ENCODE measurements around the gene TPRN. TPM values are rescaled to one million over a fixed set of nuclear protein-coding genes. Genes with fewer than 3 reads are reported as not detected.

The TPRN gene
- total and polyA plus RNA-seq, 9 donors = 4.6 to 14.6 (median 10.2) TPM

- Histone ChIP-seq H3K9me3 (replicated peaks; ENCODE audit: control insufficient read depth, low read depth, low read length) (no peaks in the 10 kb centered on the region), H3K36me3 (ENCODE audit: control insufficient read depth, insufficient read depth, low read length) (peaks cover 33% of the 10 kb centered on the region), H3K4me3 (ENCODE audit: low read length) (no peak overlapping the region), H3K27me3 (ENCODE audit: control insufficient read depth, insufficient read depth, low read length) (no peaks in the 10 kb centered on the region), H3K27ac (ENCODE audit: low read length) (no peak overlapping the region), H3K4me1 (ENCODE audit: control insufficient read depth, insufficient read depth, low read length) (peaks cover 54% of the 10 kb centered on the region)
- 62% methylated on average over 16 of the region's 16 CpGs for WGBS (ENCODE audit: insufficient coverage)
- no peak for DNase-seq
Measured at GRCh38 chr9:137194388-137194787, 6.2 kb downstream of the TPRN start.

- H3K27ac ChIP-seq (ENCODE audit: low read length) = no peak overlapping the region
- peaks cover 52% of the 10 kb centered on the region for H3K4me1 ChIP-seq (ENCODE audit: control insufficient read depth, insufficient read depth, low read length)
- 74% methylated on average over 11 of the region's 14 CpGs for WGBS (ENCODE audit: insufficient coverage)
Measured at GRCh38 chr9:137193771-137194170, 6.8 kb downstream of the TPRN start.

GRCh38 chr9:137192859-137193258 lies 7.7 kb downstream of the TPRN start:
- no peak overlapping the region for H3K27ac ChIP-seq (ENCODE audit: low read length)

More at GRCh38 chr9:137193771-137194170, 6.8 kb downstream of the TPRN start:
- no peaks in the 10 kb centered on the region for H3K9me3 ChIP-seq (replicated peaks; ENCODE audit: control insufficient read depth, low read depth, low read length)
- H3K36me3 ChIP-seq (ENCODE audit: control insufficient read depth, insufficient read depth, low read length) = peaks cover 33% of the 10 kb centered on the region
- no peak for DNase-seq
- H3K27me3 ChIP-seq (ENCODE audit: control insufficient read depth, insufficient read depth, low read length) = no peaks in the 10 kb centered on the region
- no peak overlapping the region for H3K4me3 ChIP-seq (ENCODE audit: low read length)

GRCh38 chr9:137192448-137192780 lies 8.1 kb downstream of the TPRN start:
- DNase-seq = no peak
- Histone ChIP-seq H3K4me3 (ENCODE audit: low read length) (no peak overlapping the region), H3K9me3 (replicated peaks; ENCODE audit: control insufficient read depth, low read depth, low read length) (no peaks in the 10 kb centered on the region), H3K27me3 (ENCODE audit: control insufficient read depth, insufficient read depth, low read length) (no peaks in the 10 kb centered on the region), H3K36me3 (ENCODE audit: control insufficient read depth, insufficient read depth, low read length) (peaks cover 33% of the 10 kb centered on the region), H3K4me1 (ENCODE audit: control insufficient read depth, insufficient read depth, low read length) (peaks cover 46% of the 10 kb centered on the region), H3K27ac (ENCODE audit: low read length) (no peak overlapping the region)
- WGBS (ENCODE audit: insufficient coverage) = 83% methylated on average over 6 of the region's 10 CpGs

More at GRCh38 chr9:137192859-137193258, 7.7 kb downstream of the TPRN start:
- Histone ChIP-seq H3K27me3 (ENCODE audit: control insufficient read depth, insufficient read depth, low read length) (no peaks in the 10 kb centered on the region), H3K4me3 (ENCODE audit: low read length) (no peak overlapping the region), H3K9me3 (replicated peaks; ENCODE audit: control insufficient read depth, low read depth, low read length) (no peaks in the 10 kb centered on the region), H3K4me1 (ENCODE audit: control insufficient read depth, insufficient read depth, low read length) (peaks cover 46% of the 10 kb centered on the region), H3K36me3 (ENCODE audit: control insufficient read depth, insufficient read depth, low read length) (peaks cover 33% of the 10 kb centered on the region)
- DNase-seq = no peak
- no CpG with 5 or more reads among the region's 2 CpGs for WGBS (ENCODE audit: insufficient coverage)

GRCh38 chr9:137191691-137192447 lies 8.7 kb downstream of the TPRN start:
- DNase-seq = no peak
- Histone ChIP-seq H3K4me3 (ENCODE audit: low read length) (no peak overlapping the region), H3K4me1 (ENCODE audit: control insufficient read depth, insufficient read depth, low read length) (peaks cover 49% of the 10 kb centered on the region), H3K9me3 (replicated peaks; ENCODE audit: control insufficient read depth, low read depth, low read length) (no peaks in the 10 kb centered on the region), H3K27me3 (ENCODE audit: control insufficient read depth, insufficient read depth, low read length) (no peaks in the 10 kb centered on the region), H3K36me3 (ENCODE audit: control insufficient read depth, insufficient read depth, low read length) (peaks cover 37% of the 10 kb centered on the region), H3K27ac (ENCODE audit: low read length) (no peak overlapping the region)
- 71% methylated on average over 10 of the region's 22 CpGs for WGBS (ENCODE audit: insufficient coverage)

- Histone ChIP-seq H3K4me1 (ENCODE audit: control insufficient read depth, insufficient read depth, low read length) (peaks cover 55% of the 10 kb centered on the region), H3K9me3 (replicated peaks; ENCODE audit: control insufficient read depth, low read depth, low read length) (no peaks in the 10 kb centered on the region), H3K36me3 (ENCODE audit: control insufficient read depth, insufficient read depth, low read length) (peaks cover 42% of the 10 kb centered on the region), H3K27ac (ENCODE audit: low read length) (no peak overlapping the region), H3K27me3 (ENCODE audit: control insufficient read depth, insufficient read depth, low read length) (no peaks in the 10 kb centered on the region), H3K4me3 (ENCODE audit: low read length) (no peak overlapping the region)
- 61% methylated on average over 3 of the region's 3 CpGs for WGBS (ENCODE audit: insufficient coverage)
- no peak for DNase-seq
Measured at GRCh38 chr9:137191245-137191644, 9.3 kb downstream of the TPRN start.

- Histone ChIP-seq H3K4me1 (ENCODE audit: control insufficient read depth, insufficient read depth, low read length) (peaks cover 56% of the 10 kb centered on the region), H3K27ac (ENCODE audit: low read length) (peak overlapping the region; percentile 85), H3K27me3 (ENCODE audit: control insufficient read depth, insufficient read depth, low read length) (no peaks in the 10 kb centered on the region), H3K9me3 (replicated peaks; ENCODE audit: control insufficient read depth, low read depth, low read length) (no peaks in the 10 kb centered on the region), H3K36me3 (ENCODE audit: control insufficient read depth, insufficient read depth, low read length) (peaks cover 50% of the 10 kb centered on the region), H3K4me3 (ENCODE audit: low read length) (no peak overlapping the region)
- no peak for DNase-seq
- WGBS (ENCODE audit: insufficient coverage) = 56% methylated on average over 7 of the region's 9 CpGs
Measured at GRCh38 chr9:137190315-137190856, 10.2 kb downstream of the TPRN start.

- Histone ChIP-seq H3K9me3 (replicated peaks; ENCODE audit: control insufficient read depth, low read depth, low read length) (no peaks in the 10 kb centered on the region), H3K4me1 (ENCODE audit: control insufficient read depth, insufficient read depth, low read length) (peaks cover 52% of the 10 kb centered on the region), H3K36me3 (ENCODE audit: control insufficient read depth, insufficient read depth, low read length) (peaks cover 58% of the 10 kb centered on the region), H3K27me3 (ENCODE audit: control insufficient read depth, insufficient read depth, low read length) (no peaks in the 10 kb centered on the region), H3K4me3 (ENCODE audit: low read length) (peak overlapping the region; percentile 99), H3K27ac (ENCODE audit: low read length) (peak overlapping the region; percentile 85)
- WGBS (ENCODE audit: insufficient coverage) = 35% methylated on average over 22 of the region's 23 CpGs
- DNase-seq = no peak
Measured at GRCh38 chr9:137189297-137190295, 10.9 kb downstream of the TPRN start.

- peak; percentile 98 for DNase-seq
- Histone ChIP-seq H3K27me3 (ENCODE audit: control insufficient read depth, insufficient read depth, low read length) (no peaks in the 10 kb centered on the region), H3K9me3 (replicated peaks; ENCODE audit: control insufficient read depth, low read depth, low read length) (no peaks in the 10 kb centered on the region), H3K27ac (ENCODE audit: low read length) (peak within 1 kb of the TSS; percentile 85), H3K36me3 (ENCODE audit: control insufficient read depth, insufficient read depth, low read length) (peaks cover 67% of the 10 kb centered on the region), H3K4me1 (ENCODE audit: control insufficient read depth, insufficient read depth, low read length) (peaks cover 47% of the 10 kb centered on the region), H3K4me3 (ENCODE audit: low read length) (peak within 1 kb of the TSS; percentile 99)
- WGBS (ENCODE audit: insufficient coverage) = under 1% methylated on average over 93 of the region's 98 CpGs
Measured at GRCh38 chr9:137188490-137189296, 11.8 kb downstream of the TPRN start, which contains the start of the genes ANAPC2 and SSNA1. Gene ANAPC2 (minus strand): TSS chr9:137188560. CDS start chr9:137188532, 28 bp downstream. Gene SSNA1 (plus strand): TSS chr9:137188676. CDS start chr9:137188727, 51 bp downstream.

All from muscle of leg (tissue), 11 donors.